K562 (cell line): Measurements from ENCODE around the gene TMEM59. TPM values are rescaled to one million over a fixed set of nuclear protein-coding genes. Genes with fewer than 3 reads are reported as not detected.

Experiments
- GTF2B ChIP-seq: IDR thresholded peaks from 2 replicates; pipeline ENCODE4 v1.6.1; 2011; ENCODE audit not compliant: insufficient read length; ENCODE audit errors: extremely low read depth
- ZBTB40 ChIP-seq, 2 experiments: fragments of 450-650 bp in 1 of 2; sonication (generic) in 1 of 2; formaldehyde crosslinking in 1 of 2; IDR thresholded peaks; 2 replicates each; pipeline versions ENCODE4 v1.7.1 to v1.9.0; 2016 to 2022; ENCODE audit warnings: inconsistent platforms in 1 of 2, mild to moderate bottlenecking in 1 of 2, missing genetic modification reagents in 1 of 2
- polyA plus RNA-seq, 8 experiments: library from polyadenylated mRNA; depleted of rRNA in 4 of 8; stranded (reverse) in 5 of 8; unstranded in 3 of 8; fragments of >200 nt; fragmentation: Nextera tagmentation in 2 of 8; fragmentation: Illumina TruSeq in 1 of 8; extraction: Ambion mirVana in 2 of 8; extraction: Trizol in 1 of 8; gene quantifications; 2 replicates each; pipeline versions ENCODE4 v1.2.1 to v1.2.3, GENCODE V29; 2011 to 2014; ENCODE audit warnings: inconsistent platforms in 1 of 8, missing spikeins in 1 of 8
- total RNA-seq, 7 experiments: library from RNA; depleted of rRNA in 6 of 7; stranded (reverse); fragments of >200 nt in 6 of 7; fragmentation: Illumina TruSeq in 2 of 7; extraction: Trizol in 2 of 7; gene quantifications; 2 replicates each; pipeline versions ENCODE4 v1.2.1 to v1.2.3, GENCODE V29; 2011 to 2021; ENCODE audit warnings: low replicate concordance in 1 of 7

The TMEM59 gene
- total and polyA plus RNA-seq, 9 of the 15 experiments (the other 6 are each of a cell fraction or from before 2014, with no cell fraction given), result 93.1 to 316 (median 151) TPM

DNA sequence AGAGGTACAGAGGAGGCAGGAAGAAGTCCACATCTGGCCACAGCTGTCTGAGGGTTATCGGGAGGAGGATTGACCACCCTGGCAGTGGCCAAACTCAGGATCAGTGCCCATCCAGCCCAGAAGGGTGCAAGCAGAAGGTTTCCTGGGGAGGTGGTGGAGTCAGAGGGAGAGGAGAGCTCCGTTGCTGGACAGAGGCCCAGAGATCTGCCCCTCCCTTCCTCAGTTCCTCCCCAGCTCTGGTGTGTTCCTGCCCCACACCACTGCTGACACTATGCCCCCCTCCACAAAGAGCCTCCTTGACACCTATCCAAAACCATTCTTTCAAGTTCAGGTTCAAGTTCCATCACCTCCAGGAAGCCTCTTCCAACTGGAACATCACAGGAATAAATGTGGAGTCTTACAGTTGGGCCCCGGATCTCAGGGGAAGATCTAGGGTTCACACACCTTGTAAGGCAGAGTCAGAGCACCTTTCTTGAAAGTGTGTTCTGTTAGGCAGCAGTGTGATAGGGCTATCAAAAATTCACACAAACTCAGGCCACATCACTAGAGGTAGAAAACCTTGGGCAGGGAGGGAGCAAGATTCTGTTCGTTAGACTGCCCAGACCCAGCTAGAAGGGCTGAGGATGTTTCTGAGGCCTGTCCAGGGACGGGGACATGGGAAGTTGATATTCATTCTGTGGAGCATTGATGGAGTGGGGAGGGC, 42.4 kb downstream of the TMEM59 start (continued):
- no peak for TF ChIP-seq ZBTB40 (IDR thresholded peaks at IDR 0.05)
- TF ChIP-seq ZBTB40 (CRISPR knock-in tag; IDR thresholded peaks at IDR 0.05), result no peak
- TF ChIP-seq GTF2B, result no peak
